HG02938 (cell line): ENCODE measurements around the gene HDAC10.
"Not testable (repeated sequence)": the region's sequence is repeated elsewhere in the genome, so short reads cannot be mapped to it uniquely, and the experiment has no call there.

ENCODE experiments used
- ATAC-seq: cut with Tn5 transposase; IDR thresholded peaks from one replicate; pipeline ENCODE4 v1.9.1; 2021; ENCODE audit warnings: mild to moderate bottlenecking, moderate library complexity; ENCODE audit not compliant: unreplicated experiment

The HDAC10 gene

GRCh38 chr22:50218996-50219727 lies 31.9 kb downstream of the HDAC10 start:
- ATAC-seq: no peak

- ATAC-seq: no peak
Measured at GRCh38 chr22:50218153-50218995, 32.7 kb downstream of the HDAC10 start.

DNA sequence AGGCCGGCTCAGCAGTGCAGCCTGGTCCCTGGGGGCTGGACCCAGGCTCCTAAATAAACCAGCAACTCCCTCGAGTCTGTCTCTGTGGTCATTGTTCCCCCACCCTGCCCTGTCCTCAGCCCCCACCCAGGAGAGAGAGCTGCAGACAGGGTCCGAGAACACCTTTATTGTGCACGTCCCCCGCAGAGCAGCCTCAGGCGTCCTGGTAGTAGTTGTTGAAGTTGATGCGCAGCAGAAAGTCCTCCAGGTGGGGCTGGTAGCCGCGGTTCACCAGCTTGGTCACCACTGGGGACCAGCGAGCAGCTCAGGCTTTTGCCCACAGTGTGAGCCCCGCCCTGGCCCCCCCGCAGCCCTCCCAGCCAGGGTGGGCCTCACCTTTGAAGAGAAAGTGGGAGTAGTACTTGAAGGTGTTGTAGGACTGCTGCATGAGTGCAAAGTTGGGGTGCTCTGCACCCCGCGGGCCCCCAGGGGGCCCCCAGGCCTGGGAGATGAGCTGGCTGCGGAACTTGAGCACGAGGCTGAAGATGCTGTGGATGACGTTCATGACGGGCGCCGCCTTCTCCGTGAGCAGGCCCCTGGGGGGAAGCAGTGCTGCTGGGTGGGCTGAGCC lies 33.4 kb downstream of the HDAC10 start:
- ATAC-seq: no peak

DNA sequence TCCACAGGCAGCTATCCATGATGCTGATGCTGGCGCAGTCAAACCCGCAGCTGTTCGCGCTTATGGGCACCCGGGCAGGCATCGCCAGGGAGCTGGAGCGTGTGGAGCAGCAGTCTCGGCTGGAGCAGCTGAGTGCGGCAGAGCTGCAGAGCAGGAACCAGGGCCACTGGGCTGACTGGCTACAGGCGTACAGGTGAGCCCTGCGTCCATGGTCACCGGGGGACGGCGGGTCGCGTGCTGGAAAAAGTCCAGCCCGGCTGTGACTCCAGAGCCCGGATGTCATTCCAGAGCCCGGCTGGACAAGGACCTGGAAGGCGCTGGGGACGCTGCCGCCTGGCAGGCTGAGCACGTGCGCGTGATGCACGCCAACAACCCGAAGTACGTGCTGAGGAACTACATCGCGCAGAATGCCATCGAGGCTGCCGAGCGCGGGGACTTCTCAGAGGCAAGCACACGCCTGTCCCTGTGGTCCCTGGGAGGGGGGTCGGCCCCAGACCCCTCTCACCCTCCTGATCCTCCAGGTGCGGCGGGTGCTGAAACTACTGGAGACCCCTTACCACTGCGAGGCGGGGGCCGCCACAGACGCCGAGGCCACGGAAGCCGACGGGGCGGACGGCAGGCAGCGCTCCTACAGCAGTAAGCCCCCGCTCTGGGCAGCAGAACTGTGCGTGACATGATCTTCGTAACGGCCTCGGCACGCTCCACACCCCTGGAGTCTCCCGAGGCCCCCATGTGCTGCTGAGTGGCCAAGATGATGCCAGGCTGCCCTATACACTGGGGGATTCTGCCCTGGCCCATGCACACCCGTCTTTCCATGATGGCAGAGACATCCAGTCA lies 34.2 kb downstream of the HDAC10 start:
- ATAC-seq: no peak

- ATAC-seq: no peak
Measured at GRCh38 chr22:50216055-50216683, 34.9 kb downstream of the HDAC10 start.

GRCh38 chr22:50215297-50216054 lies 35.6 kb downstream of the HDAC10 start:
- no peak for ATAC-seq

- ATAC-seq: no peak
Measured at GRCh38 chr22:50213263-50213662, 37.8 kb downstream of the HDAC10 start.

DNA sequence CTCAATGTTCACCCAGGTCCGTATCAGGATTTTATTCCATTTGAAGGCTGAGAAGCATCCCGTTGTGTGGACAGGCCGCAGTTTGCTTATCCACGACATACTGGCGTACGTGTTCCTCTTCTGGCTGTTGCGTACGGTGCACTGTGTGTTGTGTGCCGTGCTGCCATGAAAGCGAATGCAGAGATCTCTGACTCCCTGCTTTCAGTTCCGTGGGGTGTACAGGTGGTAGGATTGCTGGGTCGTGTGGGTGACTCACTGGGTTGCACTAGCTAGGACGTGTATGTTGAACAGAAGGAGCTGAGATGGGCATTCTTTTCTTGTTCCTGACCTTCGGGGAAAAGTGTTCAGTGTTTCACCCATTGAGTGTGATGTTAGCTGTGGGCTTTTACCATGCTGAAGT lies 39.9 kb downstream of the HDAC10 start:
- ATAC-seq: no peak

DNA sequence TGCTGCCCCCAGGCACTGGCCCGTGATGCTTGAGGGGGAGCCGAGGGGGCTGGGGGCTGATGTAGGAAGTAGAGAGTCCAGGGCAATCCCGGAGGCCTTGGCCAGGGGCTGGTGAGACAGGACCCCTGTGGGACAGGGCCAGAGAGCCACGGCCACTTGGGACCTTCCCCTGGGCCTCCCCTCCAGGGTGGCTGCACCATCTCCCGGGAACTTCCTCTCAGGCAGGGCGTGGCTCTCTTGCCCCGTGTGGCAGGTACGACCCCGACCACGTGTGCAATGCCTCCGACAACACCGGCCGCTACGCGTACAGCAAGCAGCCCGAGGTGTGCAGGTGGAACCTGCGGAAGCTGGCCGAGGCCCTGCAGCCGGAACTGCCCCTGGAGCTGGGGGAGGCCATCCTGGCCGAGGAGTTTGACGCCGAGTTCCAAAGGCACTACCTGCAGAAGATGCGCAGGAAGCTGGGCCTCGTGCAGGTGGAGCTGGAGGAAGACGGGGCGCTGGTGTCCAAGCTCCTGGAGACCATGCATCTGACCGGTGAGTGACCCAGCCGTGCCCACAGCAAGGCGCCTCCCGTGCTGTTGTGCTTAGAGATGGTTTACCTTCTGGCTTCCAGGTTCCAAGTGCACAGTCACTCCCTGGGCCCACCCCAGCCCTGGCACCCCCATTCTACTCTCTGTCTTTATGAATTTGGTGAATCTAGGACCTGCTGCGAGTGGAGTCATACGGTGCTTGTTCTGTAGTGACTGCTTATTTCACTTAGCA lies 40.5 kb downstream of the HDAC10 start:
- ATAC-seq: no peak

DNA sequence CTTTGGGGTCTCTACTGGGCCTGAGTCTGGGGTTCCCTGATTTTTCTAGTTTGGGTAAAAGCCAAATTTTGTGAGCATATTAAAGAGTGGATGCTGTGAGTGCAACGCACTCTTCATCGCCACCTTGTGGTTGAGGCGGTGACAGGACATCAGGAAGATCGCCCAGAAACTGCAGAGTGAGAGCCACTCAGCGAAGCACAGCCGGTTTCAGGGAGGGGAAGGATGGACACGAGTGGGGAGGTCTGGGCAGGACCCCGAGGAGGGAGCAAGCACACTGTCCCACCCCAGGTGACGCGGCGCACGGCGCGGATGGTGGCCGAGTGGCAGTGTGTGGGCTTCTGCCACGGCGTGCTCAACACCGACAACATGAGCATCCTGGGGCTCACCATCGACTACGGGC lies 41.2 kb downstream of the HDAC10 start:
- ATAC-seq: no peak

- no peak for ATAC-seq
Measured at GRCh38 chr22:50208939-50209892, 41.8 kb downstream of the HDAC10 start.

DNA sequence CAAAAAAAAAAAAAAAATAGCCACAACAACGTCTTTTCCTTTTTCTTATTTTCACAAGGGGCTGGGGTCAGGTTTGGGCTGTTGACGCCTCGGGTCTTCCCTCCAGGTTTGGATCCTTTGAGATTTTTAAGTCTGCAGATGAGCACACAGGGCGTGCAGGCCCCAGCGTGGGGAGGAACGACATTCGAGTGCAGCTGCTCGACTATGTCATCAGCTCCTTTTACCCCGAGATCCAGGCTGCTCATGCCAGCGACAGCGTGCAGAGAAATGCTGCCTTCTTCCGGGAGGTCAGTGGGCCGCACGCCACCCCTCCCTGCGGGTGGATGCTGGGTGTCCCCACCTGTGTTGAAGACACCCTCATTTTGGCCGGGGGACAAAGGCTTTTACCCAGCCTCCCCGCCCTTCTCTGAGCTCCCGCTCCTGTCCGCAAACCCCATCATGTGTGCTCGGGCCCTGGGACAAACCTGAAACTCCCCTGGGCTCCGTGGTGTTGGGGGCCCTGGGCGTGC lies 42.6 kb downstream of the HDAC10 start:
- no peak for ATAC-seq

GRCh38 chr22:50207383-50208140 lies 43.5 kb downstream of the HDAC10 start:
- ATAC-seq: no peak

DNA sequence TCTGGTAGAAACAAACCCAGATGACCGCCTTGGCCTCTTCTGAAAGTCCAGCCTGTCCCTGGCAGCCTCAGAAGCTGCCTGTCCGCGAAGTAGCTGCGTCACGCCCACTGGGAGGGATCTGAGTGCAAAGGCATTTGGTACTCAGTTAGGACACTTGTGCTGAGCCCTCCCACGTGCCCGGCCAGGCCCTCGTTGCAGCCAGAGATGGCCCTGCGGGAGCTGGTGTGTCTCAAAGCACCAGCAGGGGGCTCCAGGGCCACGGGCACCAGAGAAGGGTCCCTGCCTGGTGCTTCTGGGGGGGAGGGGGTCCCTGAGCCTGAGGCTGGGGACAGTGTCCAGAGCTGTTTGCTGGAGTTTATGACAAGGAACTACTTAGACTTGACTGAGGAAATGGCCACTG lies 44.5 kb downstream of the HDAC10 start:
- ATAC-seq: no peak

- no peak for ATAC-seq
Measured at GRCh38 chr22:50205781-50206569, 45.1 kb downstream of the HDAC10 start.

- ATAC-seq: not testable (repeated sequence)
Measured at GRCh38 chr22:50204998-50205397, 46.1 kb downstream of the HDAC10 start.
